Liver (tissue), 3 donors: Measurements from ENCODE around the gene NHS.

Source experiments
- CTCF ChIP-seq: fragments of 150-350 bp; IDR thresholded peaks from 2 replicates; pipeline ENCODE4 v1.5.1; 2017; ENCODE audit warnings: improper control_type of control experiment, low read depth, low read length; ENCODE audit not compliant: missing input control
- TAF1 ChIP-seq: conservative IDR thresholded peaks from 2 replicates; pipeline ENCODE4 v1.6.1; 2016; ENCODE audit warnings: antibody characterized with exemption, mild to moderate bottlenecking
- donor health status: healthy.
- donor health status: healthy.

GRCh38 chrX:17633546-17633945 lies 258.5 kb downstream of the NHS start:
- TF ChIP-seq CTCF (no peak), TAF1 (no peak)
